ENCODE results near the gene ZC3H7B. TPM values are rescaled to one million over a fixed set of nuclear protein-coding genes. Genes with fewer than 3 reads are reported as not detected.
A peak's percentile ranks its signal among the peaks of the same experiment; 100 is the strongest.

The ZC3H7B gene
- total RNA-seq, 2 donors from 2014 or later, result 24.5 to 33.3 TPM

GRCh38 chr22:41264408-41264941, 36.9 kb upstream of the ZC3H7B start:
- no peak overlapping the region for H3K4me3 ChIP-seq
- DNase-seq (ENCODE audit: low spot score), result no peak
- no peaks in the 10 kb centered on the region for H3K27me3 ChIP-seq
- no peaks in the 10 kb centered on the region for H3K9me3 ChIP-seq
- H3K4me1 ChIP-seq, result peaks cover 0 to 17% of the 10 kb centered on the region in 2 donors
- no peak for TF ChIP-seq CTCF (IDR thresholded peaks at IDR 0.05)
- no peak overlapping the region for H3K27ac ChIP-seq
- H3K36me3 ChIP-seq, result peaks cover 54% of the 10 kb centered on the region

- no peak for DNase-seq (ENCODE audit: low spot score)
- H3K9me3 ChIP-seq, result no peaks in the 10 kb centered on the region
- no peak overlapping the region for H3K27ac ChIP-seq
- H3K4me3 ChIP-seq, result no peak overlapping the region
- peaks cover 75% of the 10 kb centered on the region for H3K36me3 ChIP-seq
- H3K27me3 ChIP-seq, result no peaks in the 10 kb centered on the region
- H3K4me1 ChIP-seq, result no peaks in the 10 kb centered on the region
- no peak for TF ChIP-seq CTCF (IDR thresholded peaks at IDR 0.05)
Measured at GRCh38 chr22:41267958-41268357, 33.4 kb upstream of the ZC3H7B start.

- no peak overlapping the region for H3K27ac ChIP-seq
- no peaks in the 10 kb centered on the region for H3K27me3 ChIP-seq
- H3K4me3 ChIP-seq, result no peak overlapping the region
- no peaks in the 10 kb centered on the region for H3K4me1 ChIP-seq
- DNase-seq (ENCODE audit: low spot score), result no peak
- no peak for TF ChIP-seq CTCF (IDR thresholded peaks at IDR 0.05)
- no peaks in the 10 kb centered on the region for H3K9me3 ChIP-seq
- H3K36me3 ChIP-seq, result peaks cover 75% of the 10 kb centered on the region
Measured at GRCh38 chr22:41271787-41272186, 29.5 kb upstream of the ZC3H7B start.

- no peaks in the 10 kb centered on the region for H3K9me3 ChIP-seq
- H3K4me1 ChIP-seq, result no peaks in the 10 kb centered on the region
- no peaks in the 10 kb centered on the region for H3K27me3 ChIP-seq
- H3K27ac ChIP-seq, result peak overlapping the region in 1 of 2 donors; percentile 29
- no peak for DNase-seq (ENCODE audit: low spot score)
- TF ChIP-seq CTCF (IDR thresholded peaks at IDR 0.05), result no peak
- peaks cover 73% of the 10 kb centered on the region for H3K36me3 ChIP-seq
- no peak overlapping the region for H3K4me3 ChIP-seq
Measured at GRCh38 chr22:41273128-41273527, 28.2 kb upstream of the ZC3H7B start.

- H3K27ac ChIP-seq, result no peak overlapping the region
- H3K4me3 ChIP-seq, result no peak overlapping the region
- no peak for TF ChIP-seq CTCF (IDR thresholded peaks at IDR 0.05)
- H3K4me1 ChIP-seq, result no peaks in the 10 kb centered on the region
- DNase-seq (ENCODE audit: low spot score), result no peak
- H3K9me3 ChIP-seq, result no peaks in the 10 kb centered on the region
- H3K27me3 ChIP-seq, result no peaks in the 10 kb centered on the region
- H3K36me3 ChIP-seq, result peaks cover 72% of the 10 kb centered on the region
Measured at GRCh38 chr22:41274856-41275255, 26.5 kb upstream of the ZC3H7B start.

GRCh38 chr22:41280065-41280464, 21.3 kb upstream of the ZC3H7B start:
- no peak overlapping the region for H3K27ac ChIP-seq
- H3K4me3 ChIP-seq, result no peak overlapping the region
- TF ChIP-seq CTCF (IDR thresholded peaks at IDR 0.05), result no peak
- H3K9me3 ChIP-seq, result no peaks in the 10 kb centered on the region
- peaks cover 0 to 4% of the 10 kb centered on the region in 2 donors for H3K4me1 ChIP-seq
- DNase-seq (ENCODE audit: low spot score), result no peak
- H3K36me3 ChIP-seq, result peaks cover 49% of the 10 kb centered on the region
- no peaks in the 10 kb centered on the region for H3K27me3 ChIP-seq

Data from right atrium auricular region (tissue), 2 donors.